ENCODE data around the gene DDAH1.

DDAH1 gene

GRCh38 chr1:85318217-85318616 is 146.7 kb downstream of the DDAH1 start:
- no peak overlapping the region for H3K27ac Mint-ChIP-seq
- no peaks in the 10 kb centered on the region for H3K27me3 Mint-ChIP-seq (ENCODE audit: low read depth)

GRCh38 chr1:85317560-85317959 is 147.4 kb downstream of the DDAH1 start:
- H3K27me3 Mint-ChIP-seq (ENCODE audit: low read depth), result no peaks in the 10 kb centered on the region
- H3K4me3 Mint-ChIP-seq, result no peak overlapping the region
- peaks cover 11% of the 10 kb centered on the region for H3K4me1 Mint-ChIP-seq
- no peaks in the 10 kb centered on the region for H3K9me3 Mint-ChIP-seq
- no peak for TF ChIP-seq CTCF (IDR thresholded peaks at IDR 0.05; ENCODE audit: unreplicated experiment in 3 of 3)
- H3K27ac Mint-ChIP-seq, result no peak overlapping the region
- H3K36me3 Mint-ChIP-seq (ENCODE audit: low read depth), result no peaks in the 10 kb centered on the region

More at GRCh38 chr1:85318217-85318616, 146.7 kb downstream of the DDAH1 start:
- peaks cover 11% of the 10 kb centered on the region for H3K4me1 Mint-ChIP-seq
- H3K9me3 Mint-ChIP-seq, result no peaks in the 10 kb centered on the region
- H3K4me3 Mint-ChIP-seq, result no peak overlapping the region
- H3K36me3 Mint-ChIP-seq (ENCODE audit: low read depth), result no peaks in the 10 kb centered on the region
- TF ChIP-seq CTCF (IDR thresholded peaks at IDR 0.05; ENCODE audit: unreplicated experiment in 3 of 3), result no peak

GRCh38 chr1:85316321-85316720 is 148.6 kb downstream of the DDAH1 start:
- Mint-ChIP-seq H3K27ac (peak overlapping the region in 1 of 3 experiments; percentile 10), H3K4me3 (no peak overlapping the region), H3K36me3 (ENCODE audit: low read depth) (no peaks in the 10 kb centered on the region), H3K4me1 (peaks cover 11% of the 10 kb centered on the region), H3K9me3 (no peaks in the 10 kb centered on the region), H3K27me3 (ENCODE audit: low read depth) (no peaks in the 10 kb centered on the region)
- no peak for TF ChIP-seq CTCF (IDR thresholded peaks at IDR 0.05; ENCODE audit: unreplicated experiment in 3 of 3)

GRCh38 chr1:85315789-85316188 is 149.2 kb downstream of the DDAH1 start:
- H3K27ac Mint-ChIP-seq, result no peak overlapping the region
- no peak overlapping the region for H3K4me3 Mint-ChIP-seq
- peaks cover 11% of the 10 kb centered on the region for H3K4me1 Mint-ChIP-seq
- TF ChIP-seq CTCF (IDR thresholded peaks at IDR 0.05; ENCODE audit: unreplicated experiment in 3 of 3), result no peak
- H3K27me3 Mint-ChIP-seq (ENCODE audit: low read depth), result no peaks in the 10 kb centered on the region
- H3K36me3 Mint-ChIP-seq (ENCODE audit: low read depth), result no peaks in the 10 kb centered on the region
- no peaks in the 10 kb centered on the region for H3K9me3 Mint-ChIP-seq

GRCh38 chr1:85314726-85315125 is 150.2 kb downstream of the DDAH1 start:
- Mint-ChIP-seq H3K27ac (no peak overlapping the region), H3K4me1 (peaks cover 11% of the 10 kb centered on the region), H3K27me3 (ENCODE audit: low read depth) (peaks cover 6% of the 10 kb centered on the region), H3K4me3 (no peak overlapping the region), H3K9me3 (no peaks in the 10 kb centered on the region), H3K36me3 (ENCODE audit: low read depth) (no peaks in the 10 kb centered on the region)
- no peak for TF ChIP-seq CTCF (IDR thresholded peaks at IDR 0.05; ENCODE audit: unreplicated experiment in 3 of 3)

GRCh38 chr1:85313888-85314696 is 150.9 kb downstream of the DDAH1 start:
- TF ChIP-seq CTCF (IDR thresholded peaks at IDR 0.05; ENCODE audit: unreplicated experiment in 3 of 3), result no peak
- peaks cover 7% of the 10 kb centered on the region for H3K27me3 Mint-ChIP-seq (ENCODE audit: low read depth)
- H3K4me3 Mint-ChIP-seq, result no peak overlapping the region
- peaks cover 11% of the 10 kb centered on the region for H3K4me1 Mint-ChIP-seq
- no peak overlapping the region for H3K27ac Mint-ChIP-seq
- H3K36me3 Mint-ChIP-seq (ENCODE audit: low read depth), result no peaks in the 10 kb centered on the region
- no peaks in the 10 kb centered on the region for H3K9me3 Mint-ChIP-seq

All from nephron (organoid).